DND-41 (cell line): ENCODE results near the gene C1orf35.

Experiments
- ATAC-seq: fragments of 200-7000 bp; cut with Tn5 transposase; 3 replicates; pipeline ENCODE4 v1.9.1; 2021; ENCODE audit warnings: low read depth; ENCODE audit not compliant: insufficient read depth
- DNase-seq: peaks from one replicate; pipeline ENCODE4 v3.0.0-alpha.2; 2020
- H2AFZ ChIP-seq: 2 replicates; pipeline ENCODE4 v1.6.0; 2012; ENCODE audit warnings: low read depth, low read length
- H3K27ac ChIP-seq: 2 replicates; pipeline ENCODE4 v1.5.1; 2012; ENCODE audit warnings: low read length, inconsistent platforms
- H3K27me3 ChIP-seq: fragments of 200-600 bp; sonication (generic); 2 replicates; pipeline ENCODE4 v1.6.0; 2012; ENCODE audit warnings: low read length, mild to moderate bottlenecking, inconsistent platforms; ENCODE audit not compliant: insufficient read depth, poor library complexity
- H3K36me3 ChIP-seq: 2 replicates; pipeline ENCODE4 v1.5.1; 2012; ENCODE audit warnings: low read length, inconsistent platforms; ENCODE audit not compliant: insufficient read depth
- H3K4me1 ChIP-seq: 2 replicates; pipeline ENCODE4 v1.5.1; 2012; ENCODE audit warnings: mild to moderate bottlenecking, low read length; ENCODE audit not compliant: insufficient read depth
- H3K4me2 ChIP-seq: 2 replicates; pipeline ENCODE4 v1.6.0; 2012; ENCODE audit warnings: mild to moderate bottlenecking, moderate library complexity, low read length, inconsistent platforms; ENCODE audit not compliant: insufficient read depth
- H3K4me3 ChIP-seq, 2 experiments: fragments of 200-600 bp in 1 of 2; shearing (Covaris generic) in 1 of 2; 2 replicates each; pipeline ENCODE4 v1.5.1; 2012 to 2016; ENCODE audit warnings: inconsistent platforms in 2 of 2, low read length in 2 of 2, mild to moderate bottlenecking in 2 of 2, low read depth in 1 of 2, moderate library complexity in 1 of 2
- H3K79me2 ChIP-seq: 2 replicates; pipeline ENCODE4 v1.6.0; 2012; ENCODE audit warnings: low read length, inconsistent platforms; ENCODE audit not compliant: insufficient read depth
- H3K9ac ChIP-seq: 2 replicates; pipeline ENCODE4 v1.6.0; 2012; ENCODE audit warnings: low read depth, mild to moderate bottlenecking, inconsistent platforms, low read length, moderate library complexity
- H3K9me3 ChIP-seq: 2 replicates; pipeline ENCODE4 v1.5.1; 2012; ENCODE audit warnings: low read length, moderate library complexity, mild to moderate bottlenecking, inconsistent platforms; ENCODE audit not compliant: insufficient read depth, severe bottlenecking
- H4K20me1 ChIP-seq: 2 replicates; pipeline ENCODE4 v1.6.0; 2012; ENCODE audit warnings: low read length; ENCODE audit not compliant: insufficient read depth
- EZH2 ChIP-seq: IDR thresholded peaks from 3 replicates; pipeline ENCODE4 v1.6.1; 2012; ENCODE audit warnings: borderline replicate concordance, low read depth, mild to moderate bottlenecking, moderate library complexity, low read length, inconsistent platforms; ENCODE audit not compliant: severe bottlenecking
- TF ChIP-seq, protein P1 (sequence below): IDR thresholded peaks from 2 replicates; pipeline ENCODE4 v1.5.1; 2012; ENCODE audit warnings: borderline replicate concordance, low read length, moderate library complexity, mild to moderate bottlenecking; ENCODE audit not compliant: poor library complexity, severe bottlenecking; ENCODE audit errors: extremely low read depth

Gene C1orf35

DNA sequence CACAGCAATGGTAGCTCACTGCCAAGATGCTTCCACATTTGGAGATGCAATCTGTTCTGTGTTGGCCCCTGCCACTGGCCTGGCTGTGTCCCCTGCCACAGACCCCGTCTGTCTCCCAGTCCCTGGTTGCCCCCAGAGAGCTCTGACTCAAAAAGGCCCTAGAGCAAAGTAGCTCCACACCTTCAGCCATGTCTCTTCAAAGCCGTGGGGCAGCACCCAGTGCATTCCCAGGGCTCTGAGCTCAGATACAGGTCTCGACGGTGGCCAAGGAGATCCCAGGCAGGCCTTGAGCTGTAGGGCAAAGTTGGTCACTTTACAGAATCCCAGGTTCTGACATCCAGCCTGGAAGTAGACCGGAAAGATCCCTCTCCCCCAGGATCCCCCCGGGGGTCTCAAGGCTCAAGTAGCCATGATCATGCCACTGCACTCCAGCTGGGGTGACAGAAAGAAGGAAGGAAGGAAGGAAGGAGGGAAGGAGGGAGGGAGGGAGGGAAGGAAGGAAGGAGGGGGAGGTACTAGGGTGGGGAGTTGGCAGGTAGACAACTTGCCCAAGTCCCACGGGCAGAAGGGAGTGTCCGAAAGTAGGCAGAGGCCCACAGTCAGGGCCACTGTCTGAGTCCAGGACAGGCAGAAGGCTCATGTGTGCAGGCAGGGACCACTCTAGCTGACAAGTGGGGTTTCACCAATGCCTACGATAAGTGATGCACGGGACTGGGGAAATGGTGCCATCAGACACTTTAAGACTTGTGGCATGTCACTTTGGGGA lies 25.4 kb downstream of the C1orf35 start:
- DNase-seq: no peak
- Histone ChIP-seq H4K20me1 (peaks cover 53% of the 10 kb centered on the region), H3K4me2 (no peak overlapping the region)

DNA sequence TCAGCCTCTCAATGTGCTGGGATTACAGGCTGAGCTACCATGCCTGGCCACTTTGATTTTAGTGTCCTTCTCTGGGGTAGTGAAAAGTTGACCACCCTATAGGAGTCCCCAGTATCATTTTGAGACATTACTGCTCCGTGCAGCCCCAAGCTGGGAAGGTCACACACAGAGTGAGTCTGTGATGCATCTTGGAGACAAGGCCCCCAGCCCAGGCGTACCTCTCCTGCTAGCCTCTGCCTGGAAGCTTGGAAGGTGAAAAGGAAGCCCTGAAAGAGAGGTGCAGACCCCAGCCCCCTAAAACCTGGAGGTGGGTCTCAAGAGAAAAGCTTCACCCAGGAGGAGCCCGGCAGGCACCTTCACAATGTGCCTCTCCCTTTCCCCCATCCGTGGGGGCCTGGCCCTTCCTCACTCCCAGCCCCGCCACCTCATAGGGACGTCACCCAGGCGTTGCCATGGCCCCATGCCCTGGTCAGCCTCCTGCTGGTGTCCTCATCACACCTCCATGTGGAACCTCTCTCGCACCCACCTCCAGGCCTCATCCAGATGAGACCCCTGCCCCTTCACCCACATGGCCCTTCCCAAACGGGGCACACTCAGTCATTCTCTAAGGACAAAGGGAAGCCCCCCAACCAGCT lies 26.2 kb downstream of the C1orf35 start:
- Histone ChIP-seq H3K9ac (no peak overlapping the region), H3K27ac (no peak overlapping the region), H3K27me3 (no peaks in the 10 kb centered on the region), H3K9me3 (no peaks in the 10 kb centered on the region), H3K4me3 (no peak overlapping the region), H3K36me3 (no peaks in the 10 kb centered on the region; the same call in 1 of the 2 replicates), H4K20me1 (peaks cover 62% of the 10 kb centered on the region), H3K79me2 (peaks cover 25% of the 10 kb centered on the region), H3K4me2 (no peak overlapping the region), H2AFZ (no peak overlapping the region), H3K4me1 (peaks cover 19% of the 10 kb centered on the region)
- no peak for ATAC-seq
- TF ChIP-seq EZH2: no peak
- TF ChIP-seq, protein P1, sequence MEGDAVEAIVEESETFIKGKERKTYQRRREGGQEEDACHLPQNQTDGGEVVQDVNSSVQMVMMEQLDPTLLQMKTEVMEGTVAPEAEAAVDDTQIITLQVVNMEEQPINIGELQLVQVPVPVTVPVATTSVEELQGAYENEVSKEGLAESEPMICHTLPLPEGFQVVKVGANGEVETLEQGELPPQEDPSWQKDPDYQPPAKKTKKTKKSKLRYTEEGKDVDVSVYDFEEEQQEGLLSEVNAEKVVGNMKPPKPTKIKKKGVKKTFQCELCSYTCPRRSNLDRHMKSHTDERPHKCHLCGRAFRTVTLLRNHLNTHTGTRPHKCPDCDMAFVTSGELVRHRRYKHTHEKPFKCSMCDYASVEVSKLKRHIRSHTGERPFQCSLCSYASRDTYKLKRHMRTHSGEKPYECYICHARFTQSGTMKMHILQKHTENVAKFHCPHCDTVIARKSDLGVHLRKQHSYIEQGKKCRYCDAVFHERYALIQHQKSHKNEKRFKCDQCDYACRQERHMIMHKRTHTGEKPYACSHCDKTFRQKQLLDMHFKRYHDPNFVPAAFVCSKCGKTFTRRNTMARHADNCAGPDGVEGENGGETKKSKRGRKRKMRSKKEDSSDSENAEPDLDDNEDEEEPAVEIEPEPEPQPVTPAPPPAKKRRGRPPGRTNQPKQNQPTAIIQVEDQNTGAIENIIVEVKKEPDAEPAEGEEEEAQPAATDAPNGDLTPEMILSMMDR: no peak
- DNase-seq: no peak

More for the DNA sequence above, 25.4 kb downstream of the C1orf35 start:
- no peak overlapping the region for H2AFZ ChIP-seq
- H3K9me3 ChIP-seq: no peaks in the 10 kb centered on the region
- no peak for ATAC-seq
- no peak for TF ChIP-seq EZH2
- TF ChIP-seq, protein P1: no peak
- H3K36me3 ChIP-seq: peaks cover 3% of the 10 kb centered on the region; the same call in 1 of the 2 replicates
- H3K27me3 ChIP-seq: no peaks in the 10 kb centered on the region
- peaks cover 19% of the 10 kb centered on the region for H3K4me1 ChIP-seq
- no peak overlapping the region for H3K4me3 ChIP-seq
- H3K27ac ChIP-seq: no peak overlapping the region
- no peak overlapping the region for H3K9ac ChIP-seq
- H3K79me2 ChIP-seq: peaks cover 32% of the 10 kb centered on the region

DNA sequence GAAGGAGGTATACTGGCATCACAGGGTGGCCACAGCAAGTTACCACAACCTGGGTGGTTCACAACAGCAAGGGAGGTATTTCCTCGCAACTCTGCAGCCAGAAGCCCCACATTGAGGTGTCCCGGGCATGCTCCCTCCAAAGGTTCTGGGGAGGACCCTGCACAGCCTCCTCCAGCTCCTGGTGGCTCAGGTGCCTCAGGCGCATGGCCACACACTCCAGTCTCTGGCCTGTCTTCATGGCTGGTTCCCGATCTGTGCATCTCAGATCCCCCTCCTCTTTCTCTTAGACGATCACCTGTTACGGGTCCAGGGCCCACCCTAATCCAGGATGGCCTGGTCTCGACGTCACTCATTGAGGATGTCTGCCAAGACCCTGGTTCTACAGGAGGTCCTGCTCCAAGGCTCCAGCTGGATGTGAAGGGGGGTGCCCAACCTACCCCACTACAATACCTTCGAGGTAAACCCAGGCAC lies 27.3 kb downstream of the C1orf35 start:
- H3K9me3 ChIP-seq: no peaks in the 10 kb centered on the region
- peaks cover 14% of the 10 kb centered on the region for H3K79me2 ChIP-seq
- TF ChIP-seq, protein P1: no peak
- TF ChIP-seq EZH2: no peak
- no peak overlapping the region for H2AFZ ChIP-seq
- DNase-seq (no peak), ATAC-seq (no peak)
- H3K4me2 ChIP-seq: no peak overlapping the region
- H3K36me3 ChIP-seq: no peaks in the 10 kb centered on the region
- no peak overlapping the region for H3K9ac ChIP-seq
- H3K4me1 ChIP-seq: peaks cover 10% of the 10 kb centered on the region
- H3K27me3 ChIP-seq: no peaks in the 10 kb centered on the region
- H4K20me1 ChIP-seq: peaks cover 56% of the 10 kb centered on the region
- H3K27ac ChIP-seq: no peak overlapping the region
- H3K4me3 ChIP-seq: no peak overlapping the region
